ENCODE measurements around the gene NOTUM.
"Not testable (repeated sequence)": the region's sequence is repeated elsewhere in the genome, so short reads cannot be mapped to it uniquely, and the experiment has no call there.

The NOTUM gene

DNA sequence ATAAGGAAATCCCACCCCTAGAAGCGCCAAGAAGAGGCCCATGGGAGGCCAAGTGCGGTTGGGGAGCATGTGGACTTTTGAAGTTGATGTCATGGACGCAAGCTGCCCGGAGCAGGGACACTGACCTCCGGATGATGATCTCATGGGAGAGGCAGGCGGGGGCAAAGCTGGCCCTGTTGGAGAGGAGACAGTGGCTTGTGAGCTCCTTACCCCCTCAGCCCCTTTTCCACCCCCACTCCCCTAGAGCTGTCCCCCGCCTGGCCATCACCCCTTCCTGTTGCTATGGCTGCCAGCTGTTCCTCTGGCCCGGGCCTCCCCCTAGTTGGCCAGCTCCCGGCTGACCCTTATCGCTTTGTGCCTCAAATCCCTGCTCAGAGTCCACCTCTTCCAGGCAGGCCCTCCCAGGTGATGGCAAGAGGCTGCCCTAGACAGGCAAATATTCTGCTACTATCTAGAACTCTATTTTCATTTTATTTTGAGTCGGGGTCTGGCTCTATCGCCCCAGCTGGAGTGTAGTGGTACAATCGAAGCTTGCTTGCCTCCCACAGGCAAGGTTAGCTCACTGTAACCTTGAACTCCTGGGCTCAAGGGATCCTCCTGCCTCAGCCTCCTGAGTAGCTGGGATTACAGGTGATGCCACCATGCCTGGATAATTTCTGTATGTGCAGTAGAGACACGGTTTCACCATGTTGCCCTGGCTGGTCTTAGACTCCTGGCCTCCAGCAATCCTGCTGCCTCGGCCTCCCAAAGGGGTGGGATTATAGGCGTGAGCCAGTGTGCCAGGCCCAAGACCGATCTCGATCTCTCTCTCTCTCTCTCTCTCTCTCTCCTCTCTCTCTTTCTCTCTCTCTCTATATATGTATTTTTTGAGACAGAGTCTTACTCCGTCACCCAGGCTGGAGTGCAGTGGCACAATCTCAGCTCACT, 6.6 kb downstream of the NOTUM start:
- ChIA-PET POLR2A (interaction anchor here (0.6 kb wide), 1 partner anchor 83 kb away, joined by 3 read pairs; the partner anchor contains the start of gene DCXR), CTCF (interaction anchor here (1.0 to 6.7 kb wide), 6 partner anchors 10 to 219 kb away, joined by 3 to 66 read pairs (median 7); partner anchors contain the start of genes CENPX and LRRC45)
- TF ChIP-seq, protein P1, sequence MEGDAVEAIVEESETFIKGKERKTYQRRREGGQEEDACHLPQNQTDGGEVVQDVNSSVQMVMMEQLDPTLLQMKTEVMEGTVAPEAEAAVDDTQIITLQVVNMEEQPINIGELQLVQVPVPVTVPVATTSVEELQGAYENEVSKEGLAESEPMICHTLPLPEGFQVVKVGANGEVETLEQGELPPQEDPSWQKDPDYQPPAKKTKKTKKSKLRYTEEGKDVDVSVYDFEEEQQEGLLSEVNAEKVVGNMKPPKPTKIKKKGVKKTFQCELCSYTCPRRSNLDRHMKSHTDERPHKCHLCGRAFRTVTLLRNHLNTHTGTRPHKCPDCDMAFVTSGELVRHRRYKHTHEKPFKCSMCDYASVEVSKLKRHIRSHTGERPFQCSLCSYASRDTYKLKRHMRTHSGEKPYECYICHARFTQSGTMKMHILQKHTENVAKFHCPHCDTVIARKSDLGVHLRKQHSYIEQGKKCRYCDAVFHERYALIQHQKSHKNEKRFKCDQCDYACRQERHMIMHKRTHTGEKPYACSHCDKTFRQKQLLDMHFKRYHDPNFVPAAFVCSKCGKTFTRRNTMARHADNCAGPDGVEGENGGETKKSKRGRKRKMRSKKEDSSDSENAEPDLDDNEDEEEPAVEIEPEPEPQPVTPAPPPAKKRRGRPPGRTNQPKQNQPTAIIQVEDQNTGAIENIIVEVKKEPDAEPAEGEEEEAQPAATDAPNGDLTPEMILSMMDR (IDR thresholded peaks at IDR 0.05; ENCODE audit: insufficient read depth, low read length, missing control alignments), result no peak
- no peak for DNase-seq (ENCODE audit: low read depth, low spot score)
- H3K4me3 ChIP-seq (ENCODE audit: low read depth, low read length), result no peak overlapping the region

DNA sequence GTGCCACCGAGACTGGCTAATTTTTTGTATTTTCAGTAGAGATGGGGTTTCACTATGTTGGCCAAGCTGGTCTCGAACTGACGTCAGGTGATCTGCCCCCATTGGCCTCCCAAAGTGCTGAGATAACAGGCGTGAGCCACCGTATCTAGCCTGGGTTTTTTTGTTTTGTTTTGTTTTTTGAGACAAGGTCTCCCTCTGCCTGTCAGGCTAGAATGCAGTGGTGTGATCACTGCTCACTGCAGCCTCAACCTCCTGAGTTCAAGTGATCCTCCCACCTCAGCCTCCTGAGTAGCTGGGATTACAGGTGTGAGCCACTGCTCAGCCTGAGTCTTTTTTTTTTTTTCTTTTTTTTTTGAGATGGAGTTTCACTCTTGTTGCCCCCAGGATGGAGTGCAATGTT, 7.5 kb downstream of the NOTUM start:
- POLR2A ChIA-PET; H3K4me3 ChIP-seq (ENCODE audit: low read depth, low read length); DNase-seq (ENCODE audit: low read depth, low spot score): not testable (repeated sequence)
- CTCF ChIA-PET, result interaction anchor here (0.9 to 6.7 kb wide), 6 partner anchors 9 to 88 kb away, joined by 3 to 66 read pairs (median 6); partner anchors contain the start of genes ASPSCR1, CENPX and LRRC45

DNA sequence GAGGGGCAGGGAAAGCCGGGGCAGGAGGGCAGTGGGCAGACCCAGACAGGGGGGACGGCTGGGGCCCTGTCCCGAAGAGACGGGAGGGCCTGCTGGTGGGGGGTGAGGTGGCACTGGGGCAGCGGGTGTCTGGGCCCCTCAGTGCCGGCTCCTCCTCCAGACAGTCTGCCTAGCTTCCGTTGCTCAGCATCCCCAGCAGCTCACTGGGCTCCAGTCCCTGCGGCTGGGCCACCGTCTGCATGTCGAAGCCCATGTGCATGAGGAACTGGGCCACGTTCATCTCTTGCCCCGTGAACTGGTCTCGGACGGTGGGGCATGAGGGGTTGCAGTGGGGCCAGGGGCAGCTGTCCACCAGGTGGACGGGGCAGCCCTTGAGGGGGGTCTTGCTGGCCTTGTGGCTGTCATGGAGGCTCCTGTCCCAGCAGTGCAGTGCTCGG, 8.2 kb downstream of the NOTUM start:
- DNase-seq (ENCODE audit: low read depth, low spot score), result no peak
- ChIA-PET POLR2A (no interaction called here), CTCF (interaction anchor here (0.9 to 6.7 kb wide), 4 partner anchors 10 to 67 kb away, joined by 3 to 66 read pairs (median 4); partner anchors contain the start of genes ASPSCR1, CENPX and LRRC45)
- TF ChIP-seq, protein P1 (IDR thresholded peaks at IDR 0.05; ENCODE audit: insufficient read depth, low read length, missing control alignments), result no peak
- H3K4me3 ChIP-seq (ENCODE audit: low read depth, low read length), result no peak overlapping the region

DNA sequence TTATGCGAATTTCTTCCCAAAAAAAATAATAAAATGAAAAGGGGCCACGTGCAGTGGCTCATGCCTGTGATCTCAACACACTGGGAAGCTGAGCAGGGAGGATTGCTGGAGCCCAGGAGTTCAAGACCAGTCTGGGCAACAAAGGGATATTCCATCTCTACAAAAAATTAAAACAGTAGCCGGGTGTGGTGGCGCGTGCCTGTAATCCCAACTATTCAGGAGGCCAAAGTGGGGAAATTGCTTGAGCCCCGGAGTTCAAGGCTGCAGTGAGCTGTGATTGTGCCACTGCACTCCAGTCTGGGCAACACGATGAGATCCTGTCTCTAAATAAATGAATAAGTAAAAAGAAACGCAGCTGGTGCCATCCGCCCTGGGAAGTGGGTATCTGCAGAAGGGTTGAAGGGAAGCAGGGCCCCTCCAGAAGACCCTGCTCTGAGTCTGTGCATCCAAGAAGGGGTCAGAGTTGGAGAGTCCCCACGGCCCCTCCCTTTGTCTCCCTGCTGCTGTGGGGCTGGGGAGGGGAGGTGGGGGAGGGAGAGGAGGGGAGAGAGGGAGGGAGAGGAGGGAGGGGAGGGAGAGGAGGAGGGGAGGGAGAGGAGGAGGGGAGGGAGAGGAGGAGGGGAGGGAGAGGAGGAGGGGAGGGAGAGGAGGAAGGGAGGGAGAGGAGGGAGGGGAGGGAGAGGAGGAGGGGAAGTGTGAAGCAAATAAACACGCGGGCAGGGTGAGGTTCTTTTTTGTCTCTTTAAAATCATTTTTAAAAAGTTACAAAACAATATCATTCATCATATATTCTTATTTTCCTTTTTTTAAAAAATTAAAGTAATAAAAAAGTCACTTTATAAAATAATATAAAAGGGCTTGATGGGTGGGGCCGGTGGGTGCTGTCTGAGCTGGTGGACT, 9.0 kb downstream of the NOTUM start:
- ChIA-PET CTCF (interaction anchor here (1.3 to 6.7 kb wide), 4 partner anchors 8 to 68 kb away, joined by 3 to 66 read pairs (median 18); partner anchors contain the start of genes ASPSCR1, CENPX, LRRC45 and NOTUM), POLR2A (no interaction called here)
- H3K4me3 ChIP-seq (ENCODE audit: low read depth, low read length), result no peak overlapping the region
- no peak for DNase-seq (ENCODE audit: low read depth, low spot score)
- TF ChIP-seq, protein P1 (IDR thresholded peaks at IDR 0.05; ENCODE audit: insufficient read depth, low read length, missing control alignments), result no peak

DNA sequence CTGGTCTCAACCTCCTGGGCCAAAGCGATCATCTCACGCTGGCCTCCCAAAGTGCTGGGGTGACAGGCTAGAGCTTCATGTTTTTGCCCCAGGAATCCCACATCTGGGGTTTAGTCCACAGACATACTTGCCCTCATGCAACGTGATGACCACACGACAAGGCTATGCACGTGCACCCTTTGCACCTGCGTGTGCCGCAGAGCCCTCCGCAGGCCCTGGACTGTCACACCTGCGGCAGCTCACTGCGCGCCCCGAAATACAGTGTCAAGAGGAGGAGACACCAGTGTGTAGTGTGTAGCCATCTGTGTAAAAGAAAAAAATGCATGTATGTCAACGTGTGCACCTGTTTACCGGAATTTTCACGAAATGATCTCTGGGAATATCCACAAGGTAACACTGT, 10.5 kb downstream of the NOTUM start:
- DNase-seq (ENCODE audit: low read depth, low spot score), result no peak
- CTCF ChIA-PET, result interaction anchor here (1.1 to 3.2 kb wide), 2 partner anchors 10 to 22 kb away, joined by 3 to 33 read pairs; partner anchors contain the start of gene NOTUM
- POLR2A ChIA-PET, result no interaction called here
- H3K4me3 ChIP-seq (ENCODE audit: low read depth, low read length), result no peak overlapping the region
- TF ChIP-seq, protein P1 (IDR thresholded peaks at IDR 0.05; ENCODE audit: insufficient read depth, low read length, missing control alignments), result no peak

DNA sequence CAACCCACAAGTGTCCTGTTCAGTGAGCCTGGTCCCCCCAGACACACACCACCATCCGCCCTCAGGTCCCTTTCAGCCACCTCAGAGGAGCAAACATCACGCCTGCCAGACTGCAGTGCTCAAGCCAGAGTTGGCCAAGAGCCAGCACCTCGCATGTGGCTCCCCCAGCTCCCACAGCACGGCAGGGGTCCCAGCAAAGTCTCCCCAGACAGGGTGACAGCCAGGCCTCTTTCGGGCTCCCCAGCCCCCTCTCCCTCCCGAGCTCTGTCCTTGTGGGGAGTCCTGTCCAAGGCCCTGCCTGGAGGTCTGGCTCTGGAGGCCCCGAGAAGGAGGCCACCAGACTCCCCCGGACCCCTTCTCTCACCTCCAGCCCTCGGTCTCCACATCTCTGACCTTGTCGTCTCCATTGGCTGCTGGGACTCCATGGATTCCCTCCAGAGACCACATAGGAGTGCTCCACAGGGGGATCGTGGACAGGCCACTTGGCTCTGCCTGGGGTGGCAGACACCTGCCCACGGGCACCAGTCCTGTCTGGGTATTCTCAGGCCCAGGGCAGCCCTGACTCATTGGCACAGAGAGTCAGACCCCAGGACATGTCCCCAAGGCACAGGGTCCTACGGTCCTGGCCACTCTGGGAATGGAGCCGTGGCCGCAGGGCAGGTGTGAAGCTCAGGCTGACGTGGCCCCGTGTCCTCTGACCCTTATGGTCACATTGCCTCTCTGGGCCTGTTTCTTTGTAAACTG, 12.2 kb downstream of the NOTUM start:
- POLR2A ChIA-PET, result no interaction called here

More for the DNA sequence above, 12.2 kb downstream of the NOTUM start:
- H3K4me3 ChIP-seq (ENCODE audit: low read depth, low read length), result no peak overlapping the region
- CTCF ChIA-PET, result interaction anchor here (1.2 to 2.2 kb wide), 3 partner anchors 11 to 81 kb away, joined by 4 to 13 read pairs (median 4); partner anchors contain the start of gene NOTUM
- DNase-seq (ENCODE audit: low read depth, low spot score), result no peak
- TF ChIP-seq, protein P1 (IDR thresholded peaks at IDR 0.05; ENCODE audit: insufficient read depth, low read length, missing control alignments), result no peak
